KOPT-K1 (cell line): ENCODE results near the gene C3orf49.

ENCODE experiments used
- H3K27ac ChIP-seq: fragments of 200-600 bp; sonication (generic); 2 replicates; pipeline ENCODE4 v1.5.1; 2016; ENCODE audit warnings: antibody characterized with exemption, mild to moderate bottlenecking, low read depth, low read length; ENCODE audit not compliant: poor library complexity, severe bottlenecking
- H3K36me3 ChIP-seq: fragments of 200-600 bp; sonication (generic); 2 replicates; pipeline ENCODE4 v1.5.1; 2017; ENCODE audit warnings: antibody characterized with exemption, mild to moderate bottlenecking, low read length, moderate library complexity; ENCODE audit not compliant: insufficient read depth
- H3K9me3 ChIP-seq: fragments of 200-600 bp; sonication (generic); 2 replicates; pipeline ENCODE4 v1.5.1; 2017; ENCODE audit warnings: antibody characterized with exemption, low read length, mild to moderate bottlenecking; ENCODE audit not compliant: insufficient read depth, poor library complexity, severe bottlenecking

Gene C3orf49

GRCh38 chr3:63830526-63830925, 11.4 kb downstream of the C3orf49 start:
- no peak overlapping the region for H3K27ac ChIP-seq
- H3K36me3 ChIP-seq = peaks cover 92% of the 10 kb centered on the region
- H3K9me3 ChIP-seq = no peaks in the 10 kb centered on the region

DNA sequence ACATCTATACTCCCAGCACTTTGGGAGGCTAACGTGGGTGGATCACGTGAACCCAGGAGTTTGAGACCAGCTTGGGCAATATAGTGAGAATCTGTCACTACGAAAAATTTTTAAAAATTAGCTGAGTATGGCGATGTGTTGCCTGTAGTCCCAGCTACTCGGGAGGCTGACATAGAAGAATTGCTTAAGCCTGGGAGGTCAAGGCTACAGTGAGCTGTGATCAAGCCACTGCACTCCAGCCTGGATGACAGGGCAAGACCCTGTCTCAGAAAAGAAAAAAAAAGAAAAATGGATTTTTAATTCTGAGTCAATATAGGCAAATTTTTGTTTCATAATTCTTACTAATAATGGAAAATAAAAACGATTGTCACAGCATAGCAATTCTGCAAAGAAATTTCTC, 13.3 kb downstream of the C3orf49 start:
- Histone ChIP-seq H3K27ac (no peak overlapping the region), H3K36me3 (peaks cover 92% of the 10 kb centered on the region), H3K9me3 (no peaks in the 10 kb centered on the region)

- H3K27ac ChIP-seq = no peak overlapping the region
- H3K9me3 ChIP-seq = peaks cover 12% of the 10 kb centered on the region
- H3K36me3 ChIP-seq = peaks cover 22% of the 10 kb centered on the region
These were observed 22.6 kb downstream of the C3orf49 start for GRCh38 chr3:63841704-63842103.

DNA sequence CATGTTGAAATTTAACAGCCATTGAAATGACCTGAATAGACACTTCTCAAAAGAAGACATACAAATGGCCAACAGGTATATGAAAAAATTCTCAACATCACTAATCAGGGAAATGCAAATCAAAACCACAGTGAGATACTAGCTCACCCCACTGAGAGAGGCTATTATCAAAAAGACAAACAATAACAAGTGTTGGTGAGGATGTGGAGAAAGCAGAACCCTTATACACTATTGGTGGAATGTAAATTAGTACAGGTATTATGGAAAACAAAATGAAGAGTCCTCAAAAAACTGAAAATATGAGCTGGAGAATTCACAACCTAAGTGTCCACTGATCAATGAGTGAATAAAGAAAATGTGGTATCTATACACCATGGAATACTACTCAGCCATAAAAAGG, 23.0 kb downstream of the C3orf49 start:
- H3K9me3 ChIP-seq = peaks cover 12% of the 10 kb centered on the region
- H3K36me3 ChIP-seq = peaks cover 19% of the 10 kb centered on the region
- H3K27ac ChIP-seq = no peak overlapping the region

DNA sequence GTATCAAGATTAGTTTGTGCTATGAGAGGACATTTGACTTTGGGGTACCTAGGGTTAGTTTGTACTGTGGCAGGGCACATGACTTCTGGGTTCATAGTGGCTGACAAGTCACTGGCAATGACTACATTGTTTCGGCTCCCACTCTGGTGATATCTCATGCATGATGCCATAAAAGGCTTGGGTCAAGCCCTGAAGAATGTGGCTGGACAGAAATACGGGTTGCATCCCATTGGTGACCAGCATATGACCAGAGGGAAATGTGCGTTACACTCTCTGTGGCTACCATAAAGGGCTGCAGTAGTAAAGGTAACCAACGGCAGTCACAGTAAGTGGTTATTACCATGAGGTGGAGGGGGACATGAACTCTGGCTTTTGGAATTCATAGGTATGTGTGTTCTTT, 26.1 kb downstream of the C3orf49 start:
- H3K36me3 ChIP-seq = peaks cover 9% of the 10 kb centered on the region
- H3K9me3 ChIP-seq = peaks cover 12% of the 10 kb centered on the region
- H3K27ac ChIP-seq = no peak overlapping the region

DNA sequence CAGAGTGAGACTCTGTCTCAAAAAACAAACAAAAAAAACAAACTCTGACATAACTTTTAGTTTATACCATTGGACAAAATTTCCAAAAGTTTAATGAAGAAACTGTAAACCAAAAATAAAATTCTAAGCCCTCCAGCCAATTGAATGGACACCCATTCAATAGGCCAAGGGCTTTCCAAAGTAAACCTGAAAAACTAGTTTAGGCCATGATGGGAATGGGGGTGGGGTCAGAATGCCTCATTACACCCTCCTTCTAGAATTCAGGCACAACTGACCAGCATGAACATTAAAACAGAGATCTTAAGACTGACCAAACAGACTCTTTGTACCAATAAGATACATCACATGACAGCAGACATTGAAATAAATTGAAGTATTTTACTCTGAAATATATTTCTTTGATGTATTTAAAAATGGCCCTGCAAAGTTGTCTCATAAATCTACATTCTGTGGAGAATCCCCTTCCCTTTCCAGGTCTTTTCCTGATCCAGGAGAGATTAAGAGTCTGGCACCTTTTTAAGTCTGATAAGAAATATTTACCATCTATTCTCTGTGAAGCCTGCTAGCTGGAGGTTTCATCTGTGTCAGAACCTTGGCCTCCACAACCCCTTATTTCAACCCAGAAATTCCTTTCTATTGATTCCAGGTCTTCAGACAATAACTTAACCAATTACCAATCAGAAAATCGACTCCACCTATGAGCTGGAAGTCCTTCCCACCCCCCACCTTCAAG, 28.8 kb downstream of the C3orf49 start:
- H3K9me3 ChIP-seq = peaks cover 4% of the 10 kb centered on the region
- no peak overlapping the region for H3K27ac ChIP-seq
- peaks cover 24% of the 10 kb centered on the region for H3K36me3 ChIP-seq

DNA sequence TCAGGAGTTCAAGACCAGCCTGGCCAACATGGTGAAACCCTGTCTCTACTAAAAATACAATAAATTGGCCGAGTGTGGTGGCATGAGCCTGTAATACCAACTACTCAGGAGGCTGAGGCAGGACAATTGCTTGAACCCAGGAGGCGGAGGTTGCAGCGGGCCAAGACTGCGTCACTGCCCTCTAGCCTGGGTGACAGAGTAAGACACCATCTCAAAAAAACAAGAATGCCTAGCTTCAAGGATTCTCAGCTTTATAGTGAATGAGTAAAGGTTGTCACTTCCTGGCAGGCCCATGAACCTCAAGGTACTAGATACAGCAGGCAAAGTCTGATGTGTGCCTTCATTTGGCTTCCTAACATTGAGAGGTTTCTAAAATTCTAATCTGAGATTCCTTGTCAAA, 30.1 kb downstream of the C3orf49 start:
- peaks cover 26% of the 10 kb centered on the region for H3K36me3 ChIP-seq
- H3K27ac ChIP-seq = no peak overlapping the region
- no peaks in the 10 kb centered on the region for H3K9me3 ChIP-seq

DNA sequence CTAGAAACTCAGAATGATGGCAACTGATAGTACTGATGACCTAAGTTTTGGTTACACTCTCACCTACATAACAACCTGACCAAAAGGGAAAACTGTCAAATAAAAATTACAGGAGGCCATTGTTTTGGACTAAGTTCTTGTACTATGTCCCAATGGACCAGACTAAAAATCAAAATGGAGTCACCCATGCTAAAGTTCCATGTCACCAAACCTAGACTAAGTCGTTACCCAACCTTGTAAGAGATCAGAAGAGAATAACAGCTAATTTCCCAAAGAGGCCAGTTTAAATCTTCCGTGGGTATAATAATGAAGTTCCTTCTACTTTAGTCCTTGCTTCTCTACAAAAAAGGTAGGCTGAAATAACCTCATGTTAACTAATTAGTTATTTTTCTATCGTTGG, 32.2 kb downstream of the C3orf49 start:
- Histone ChIP-seq H3K36me3 (peaks cover 26% of the 10 kb centered on the region), H3K27ac (no peak overlapping the region), H3K9me3 (no peaks in the 10 kb centered on the region)

- Histone ChIP-seq H3K36me3 (peaks cover 26% of the 10 kb centered on the region), H3K27ac (no peak overlapping the region), H3K9me3 (no peaks in the 10 kb centered on the region)
These were observed 34.0 kb downstream of the C3orf49 start for GRCh38 chr3:63853106-63853505.

DNA sequence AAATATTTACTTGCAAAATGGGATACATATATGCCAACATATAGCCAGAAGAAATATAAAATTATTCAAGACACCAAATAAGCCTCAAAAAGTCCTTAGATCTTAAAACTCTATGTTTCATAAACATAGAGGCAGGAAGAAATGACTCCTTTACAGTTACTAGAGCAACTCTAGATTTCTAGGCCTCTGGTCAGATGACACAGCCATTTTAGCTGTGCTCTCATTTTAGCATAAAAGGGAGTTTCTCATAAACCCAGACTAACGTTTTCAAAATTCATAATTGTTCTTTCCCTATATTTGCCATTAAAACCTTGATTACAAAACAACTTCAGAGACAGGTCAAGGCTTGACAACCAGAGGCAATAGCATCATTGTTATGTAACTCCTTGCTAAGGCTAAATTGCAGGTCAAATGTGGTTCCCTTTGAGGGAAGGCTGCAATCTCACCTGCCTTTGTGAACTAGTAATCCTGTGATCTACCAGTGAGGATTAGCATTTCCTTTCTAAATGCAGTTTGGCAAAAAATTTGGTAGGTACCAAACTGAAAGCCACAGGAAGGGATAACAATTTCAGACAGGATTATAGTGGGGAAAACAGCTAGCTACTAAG, 36.3 kb downstream of the C3orf49 start:
- peaks cover 29% of the 10 kb centered on the region for H3K36me3 ChIP-seq
- no peaks in the 10 kb centered on the region for H3K9me3 ChIP-seq
- H3K27ac ChIP-seq = no peak overlapping the region

DNA sequence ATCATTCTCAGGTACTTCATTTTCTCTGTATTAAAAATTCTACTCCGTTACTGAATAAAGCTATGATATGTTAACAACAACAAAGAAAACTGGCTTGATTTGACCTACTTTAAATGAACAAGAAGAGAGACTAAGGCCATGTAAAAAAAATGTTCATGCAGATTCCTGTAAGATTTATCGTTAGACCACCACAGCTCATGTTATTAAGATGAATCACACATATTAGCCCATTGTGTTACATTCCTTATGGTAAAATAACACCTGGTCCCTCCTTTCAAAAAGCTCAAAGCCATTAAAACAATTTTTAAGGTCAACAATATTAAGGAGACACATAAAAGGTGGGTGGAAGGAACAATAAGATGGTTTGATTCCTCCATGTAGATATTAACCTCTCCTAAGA, 38.2 kb downstream of the C3orf49 start:
- H3K27ac ChIP-seq = no peak overlapping the region
- H3K9me3 ChIP-seq = no peaks in the 10 kb centered on the region
- peaks cover 12% of the 10 kb centered on the region; the same call in 1 of the 2 replicates for H3K36me3 ChIP-seq

- Histone ChIP-seq H3K9me3 (no peaks in the 10 kb centered on the region), H3K36me3 (peaks cover 3% of the 10 kb centered on the region; the same call in 1 of the 2 replicates), H3K27ac (no peak overlapping the region)
These were observed 41.7 kb downstream of the C3orf49 start for GRCh38 chr3:63860776-63861175.

- H3K27ac ChIP-seq = no peak overlapping the region
These were observed 42.2 kb downstream of the C3orf49 start for GRCh38 chr3:63861306-63861705.

DNA sequence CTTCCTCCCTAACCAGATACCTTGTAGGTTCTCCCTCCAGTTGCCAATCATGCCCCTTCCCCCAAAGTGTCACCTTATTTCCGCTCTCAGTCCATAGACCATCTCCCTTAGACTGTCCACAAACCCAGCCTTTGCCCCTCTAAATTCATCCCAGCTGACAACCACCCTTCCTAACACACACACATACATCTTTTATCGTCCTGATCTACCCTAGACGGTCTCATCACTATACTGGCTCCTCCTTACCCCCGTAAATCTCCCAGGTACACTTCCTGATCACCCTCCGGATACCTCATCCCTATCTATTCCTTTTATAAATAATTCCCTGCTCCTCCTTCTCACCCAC, 43.7 kb downstream of the C3orf49 start:
- peak overlapping the region; percentile 95 for H3K27ac ChIP-seq
- H3K9me3 ChIP-seq = no peaks in the 10 kb centered on the region
- peaks cover 16% of the 10 kb centered on the region for H3K36me3 ChIP-seq

More at GRCh38 chr3:63861306-63861705, 42.2 kb downstream of the C3orf49 start:
- Histone ChIP-seq H3K36me3 (peaks cover 6% of the 10 kb centered on the region), H3K9me3 (no peaks in the 10 kb centered on the region)

- H3K27ac ChIP-seq = peak within 1 kb of the TSS; percentile 95
- no peaks in the 10 kb centered on the region for H3K9me3 ChIP-seq
- peaks cover 22% of the 10 kb centered on the region for H3K36me3 ChIP-seq
These were observed 44.3 kb downstream of the C3orf49 start, which contains the start of the genes ATXN7 and THOC7 for GRCh38 chr3:63863150-63864007. ATXN7 (plus strand) TSS chr3:63863867; CDS start chr3:63912599, 48,732 bp downstream. THOC7 (minus strand) TSS chr3:63863805; CDS start chr3:63863790, 15 bp downstream.
